ENCODE data around the gene TMEM30A.

TMEM30A gene

GRCh38 chr6:75329703-75330102, 45.1 kb upstream of the TMEM30A start:
- H4K20me1 ChIP-seq (ENCODE audit: low read depth, low read length), result no peaks in the 10 kb centered on the region
- H3K36me3 ChIP-seq (ENCODE audit: low read length), result no peaks in the 10 kb centered on the region
- TF ChIP-seq CTCF (IDR thresholded peaks at IDR 0.05; ENCODE audit: insufficient read depth, low read length, poor library complexity, severe bottlenecking), result no peak
- TF ChIP-seq EZH2phosphoT487 (conservative IDR thresholded peaks at IDR 0.05; ENCODE audit: low read length), result no peak
- H3K4me3 ChIP-seq (ENCODE audit: insufficient read depth, low read length, poor library complexity, severe bottlenecking), result no peak overlapping the region
- no peak overlapping the region for H3K4me2 ChIP-seq (ENCODE audit: low read depth, low read length, poor library complexity, severe bottlenecking)
- H2AFZ ChIP-seq (ENCODE audit: low read depth, low read length, severe bottlenecking), result no peak overlapping the region
- no peaks in the 10 kb centered on the region for H3K79me2 ChIP-seq (ENCODE audit: insufficient read depth, low read length)
- H3K9ac ChIP-seq (ENCODE audit: low read length), result no peak overlapping the region
- H3F3A ChIP-seq (ENCODE audit: insufficient read depth), result no peaks in the 10 kb centered on the region
- no peaks in the 10 kb centered on the region for H3K27me3 ChIP-seq (ENCODE audit: low read length)
- H3K9me3 ChIP-seq (ENCODE audit: insufficient read depth, low read length), result no peaks in the 10 kb centered on the region
- H3K27ac ChIP-seq (ENCODE audit: low read depth, low read length), result no peak overlapping the region
- no peaks in the 10 kb centered on the region for H3K9me2 ChIP-seq (replicated peaks; ENCODE audit: insufficient read depth, low read length)

DNA sequence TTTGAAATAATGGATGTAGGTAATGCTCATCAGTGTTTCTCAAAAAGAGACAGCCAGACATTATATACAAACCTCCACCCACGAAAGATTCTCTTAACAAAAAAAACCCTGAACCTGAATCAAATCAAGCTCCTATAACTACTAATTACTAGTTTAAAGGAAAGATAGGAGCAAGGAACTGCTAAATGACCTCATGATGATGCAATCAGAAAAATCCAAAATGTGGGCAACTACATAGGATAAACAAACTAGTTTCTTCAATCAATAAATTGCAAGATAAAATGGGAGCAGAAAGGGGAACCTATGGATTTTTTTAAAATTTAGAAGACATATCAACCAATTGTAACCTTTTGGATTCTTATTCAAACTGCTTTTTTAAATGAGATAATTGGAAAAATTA, 43.2 kb upstream of the TMEM30A start:
- Histone ChIP-seq H3K36me3 (ENCODE audit: low read length) (no peaks in the 10 kb centered on the region), H3K79me2 (ENCODE audit: insufficient read depth, low read length) (no peaks in the 10 kb centered on the region), H3K4me3 (ENCODE audit: insufficient read depth, low read length, poor library complexity, severe bottlenecking) (no peak overlapping the region), H3K27ac (ENCODE audit: low read depth, low read length) (no peak overlapping the region), H3K27me3 (ENCODE audit: low read length) (no peaks in the 10 kb centered on the region), H3K9me2 (replicated peaks; ENCODE audit: insufficient read depth, low read length) (no peaks in the 10 kb centered on the region), H4K20me1 (ENCODE audit: low read depth, low read length) (no peaks in the 10 kb centered on the region), H2AFZ (ENCODE audit: low read depth, low read length, severe bottlenecking) (no peak overlapping the region), H3F3A (ENCODE audit: insufficient read depth) (no peaks in the 10 kb centered on the region), H3K4me2 (ENCODE audit: low read depth, low read length, poor library complexity, severe bottlenecking) (no peak overlapping the region), H3K9me3 (ENCODE audit: insufficient read depth, low read length) (no peaks in the 10 kb centered on the region), H3K9ac (ENCODE audit: low read length) (no peak overlapping the region)
- TF ChIP-seq CTCF (IDR thresholded peaks at IDR 0.05; ENCODE audit: insufficient read depth, low read length, poor library complexity, severe bottlenecking) (no peak), EZH2phosphoT487 (conservative IDR thresholded peaks at IDR 0.05; ENCODE audit: low read length) (no peak)

- H3K27me3 ChIP-seq (ENCODE audit: low read length), result no peaks in the 10 kb centered on the region
- H3K4me2 ChIP-seq (ENCODE audit: low read depth, low read length, poor library complexity, severe bottlenecking), result no peak overlapping the region
- no peak overlapping the region for H3K27ac ChIP-seq (ENCODE audit: low read depth, low read length)
- no peaks in the 10 kb centered on the region for H3K79me2 ChIP-seq (ENCODE audit: insufficient read depth, low read length)
- no peaks in the 10 kb centered on the region for H3F3A ChIP-seq (ENCODE audit: insufficient read depth)
- no peaks in the 10 kb centered on the region for H3K36me3 ChIP-seq (ENCODE audit: low read length)
- no peak overlapping the region for H2AFZ ChIP-seq (ENCODE audit: low read depth, low read length, severe bottlenecking)
- no peaks in the 10 kb centered on the region for H4K20me1 ChIP-seq (ENCODE audit: low read depth, low read length)
- H3K9ac ChIP-seq (ENCODE audit: low read length), result no peak overlapping the region
- H3K9me2 ChIP-seq (replicated peaks; ENCODE audit: insufficient read depth, low read length), result no peaks in the 10 kb centered on the region
- no peaks in the 10 kb centered on the region for H3K9me3 ChIP-seq (ENCODE audit: insufficient read depth, low read length)
- TF ChIP-seq EZH2phosphoT487 (conservative IDR thresholded peaks at IDR 0.05; ENCODE audit: low read length) (no peak), CTCF (IDR thresholded peaks at IDR 0.05; ENCODE audit: insufficient read depth, low read length, poor library complexity, severe bottlenecking) (no peak)
- no peak overlapping the region for H3K4me3 ChIP-seq (ENCODE audit: insufficient read depth, low read length, poor library complexity, severe bottlenecking)
Observed at GRCh38 chr6:75326557-75327258, 42.1 kb upstream of the TMEM30A start.
